H1 (cell line): Measurements from ENCODE around the gene EXOSC6. TPM values are rescaled to one million over a fixed set of nuclear protein-coding genes. Genes with fewer than 3 reads are reported as not detected.

Experiments used
- CTCF ChIA-PET: fragments of 300-600 bp; sonication (Branson Sonifier 250); formaldehyde crosslinking; loops from one replicate; lab custom pipeline; 2021; ENCODE audit not compliant: partially characterized antibody; lab: Charles Lee
- POLR2A ChIA-PET: fragments of 300-600 bp; sonication (Branson Sonifier 250); formaldehyde crosslinking; loops from one replicate; lab custom pipeline; 2021; ENCODE audit warnings: inconsistent platforms; ENCODE audit not compliant: partially characterized antibody; lab: Charles Lee
- DNase-seq, 2 experiments: peaks; one replicate each; pipeline versions ENCODE4 v3.0.0 to v3.0.0-alpha.2; 2010 to 2022; ENCODE audit warnings: low spot score in 2 of 2, low read depth in 1 of 2, mixed read lengths in 1 of 2
- FAIRE-seq: peaks from 2 replicates; lab custom pipeline; 2011; peaks lifted over from hg19 to GRCh38; lab: Jason Lieb, UNC
- H2AFZ ChIP-seq: 2 replicates; pipeline ENCODE4 v1.8.1; 2012; ENCODE audit warnings: low read length, inconsistent platforms
- H2AK5ac ChIP-seq: 2 replicates; pipeline ENCODE4 v1.6.1; 2013; ENCODE audit warnings: low read depth, low read length
- H2BK120ac ChIP-seq: replicated peaks from 2 replicates; pipeline ENCODE3; 2013; ENCODE audit warnings: low read depth, low read length, inconsistent platforms
- H2BK12ac ChIP-seq: 2 replicates; pipeline ENCODE4 v1.6.1; 2013; ENCODE audit warnings: low read depth, low read length
- H2BK15ac ChIP-seq: 2 replicates; pipeline ENCODE4 v1.6.1; 2013; ENCODE audit warnings: low read length
- H2BK20ac ChIP-seq: 2 replicates; pipeline ENCODE4 v1.6.1; 2013; ENCODE audit warnings: low read length
- H2BK5ac ChIP-seq: 2 replicates; pipeline ENCODE4 v1.6.1; 2013; ENCODE audit warnings: low read depth, low read length
- H3K14ac ChIP-seq: 2 replicates; pipeline ENCODE4 v1.6.1; 2013; ENCODE audit warnings: inconsistent platforms; ENCODE audit not compliant: insufficient read length
- H3K18ac ChIP-seq: 2 replicates; pipeline ENCODE4 v1.6.1; 2013; ENCODE audit warnings: low read length; ENCODE audit errors: extremely low read depth
- H3K23ac ChIP-seq: 2 replicates; pipeline ENCODE4 v1.6.1; 2013; ENCODE audit warnings: inconsistent platforms; ENCODE audit not compliant: insufficient read length
- H3K23me2 ChIP-seq: 2 replicates; pipeline ENCODE4 v1.6.1; 2013; ENCODE audit warnings: low read depth, low read length
- H3K27ac ChIP-seq: 2 replicates; pipeline ENCODE4 v1.6.1; 2011; ENCODE audit warnings: low read depth, low read length, inconsistent platforms
- H3K27me3 ChIP-seq, 4 experiments: replicated peaks in 1 of 4; 1 replicate in 1 of 4; 2 replicates in 3 of 4; pipeline versions ENCODE4 v1.6.1 to v1.8.1; 2011 to 2013; ENCODE audit warnings: low read length in 3 of 4, mild to moderate bottlenecking in 3 of 4, inconsistent platforms in 2 of 4, mixed read lengths in 2 of 4, moderate library complexity in 1 of 4; ENCODE audit not compliant: control insufficient read depth in 3 of 4, insufficient read depth in 3 of 4; ENCODE audit errors: extremely low read depth in 1 of 4
- H3K36me3 ChIP-seq, 4 experiments: 2 replicates each; pipeline versions ENCODE4 v1.6.1 to v1.8.1; 2011 to 2013; ENCODE audit warnings: mild to moderate bottlenecking in 4 of 4, low read length in 3 of 4, moderate library complexity in 2 of 4, control low read depth in 1 of 4, inconsistent platforms in 1 of 4; ENCODE audit not compliant: insufficient read depth in 4 of 4, control insufficient read depth in 2 of 4
- H3K4ac ChIP-seq: replicated peaks from 2 replicates; pipeline ENCODE3; 2013; ENCODE audit warnings: low read length, low read depth, mixed read lengths, inconsistent platforms; ENCODE audit not compliant: insufficient read length
- H3K4me1 ChIP-seq, 4 experiments: replicated peaks in 1 of 4; 1 replicate in 1 of 4; 2 replicates in 3 of 4; pipeline versions ENCODE4 v1.6.1 to v1.8.1; 2011 to 2013; ENCODE audit warnings: low read length in 3 of 4, inconsistent platforms in 2 of 4, mixed read lengths in 1 of 4; ENCODE audit not compliant: insufficient read depth in 4 of 4, control insufficient read depth in 3 of 4
- H3K4me2 ChIP-seq, 2 experiments: 2 replicates each; pipeline versions ENCODE4 v1.6.1 to v1.8.1; 2011 to 2013; ENCODE audit warnings: low read depth in 2 of 2, low read length in 2 of 2, control low read depth in 1 of 2, inconsistent platforms in 1 of 2, mild to moderate bottlenecking in 1 of 2; ENCODE audit not compliant: insufficient read depth in 1 of 2
- H3K4me3 ChIP-seq, 4 experiments: fragments of 200-600, 300-600 bp in 1 of 4; sonication (generic), shearing (Covaris generic), sonication (Bioruptor Twin) in 1 of 4; 2 replicates each; pipeline versions ENCODE4 v1.5.1 to v1.8.1; 2011 to 2016; ENCODE audit warnings: low read length in 4 of 4, low read depth in 3 of 4, control low read depth in 2 of 4, inconsistent platforms in 2 of 4, mild to moderate bottlenecking in 2 of 4, mixed read lengths in 1 of 4, moderate library complexity in 1 of 4; ENCODE audit not compliant: insufficient read depth in 2 of 4; ENCODE audit errors: extremely low read depth in 1 of 4
- H3K56ac ChIP-seq: replicated peaks from 2 replicates; pipeline ENCODE3; 2013; ENCODE audit warnings: low read depth, mild to moderate bottlenecking, mixed read lengths, low read length, inconsistent platforms; ENCODE audit not compliant: insufficient read length
- H3K79me1 ChIP-seq: 2 replicates; pipeline ENCODE4 v1.6.1; 2013; ENCODE audit warnings: low read depth, low read length, control low read depth
- H3K79me2 ChIP-seq, 2 experiments: 2 replicates each; pipeline versions ENCODE4 v1.6.1 to v1.8.1; 2012 to 2013; ENCODE audit warnings: low read length in 2 of 2, mild to moderate bottlenecking in 2 of 2, inconsistent platforms in 1 of 2; ENCODE audit not compliant: insufficient read depth in 2 of 2, control insufficient read depth in 1 of 2
- H3K9ac ChIP-seq, 4 experiments: replicated peaks in 1 of 4; 1 replicate in 1 of 4; 2 replicates in 3 of 4; pipeline versions ENCODE4 v1.6.1 to v1.8.1; 2011 to 2013; ENCODE audit warnings: low read depth in 3 of 4, low read length in 3 of 4, control low read depth in 2 of 4, mild to moderate bottlenecking in 2 of 4, moderate library complexity in 2 of 4, inconsistent platforms in 1 of 4; ENCODE audit errors: extremely low read depth in 1 of 4
- H3K9me3 ChIP-seq, 2 experiments: 2 replicates each; pipeline versions ENCODE4 v1.6.1 to v1.8.1; 2012 to 2013; ENCODE audit warnings: mild to moderate bottlenecking in 2 of 2, moderate library complexity in 2 of 2, control low read depth in 1 of 2, inconsistent platforms in 1 of 2, low read depth in 1 of 2, low read length in 1 of 2, mixed read lengths in 1 of 2; ENCODE audit not compliant: insufficient read depth in 2 of 2
- H4K20me1 ChIP-seq, 2 experiments: replicated peaks in 1 of 2; 2 replicates each; pipeline versions ENCODE3 to v1.8.1; 2011 to 2013; ENCODE audit warnings: inconsistent platforms in 2 of 2, low read length in 2 of 2, mild to moderate bottlenecking in 1 of 2; ENCODE audit not compliant: insufficient read depth in 2 of 2, control insufficient read depth in 1 of 2
- H4K5ac ChIP-seq: 2 replicates; pipeline ENCODE4 v1.6.1; 2013; ENCODE audit warnings: low read length, low read depth, mixed read lengths, inconsistent platforms; ENCODE audit not compliant: insufficient read length
- H4K8ac ChIP-seq: 2 replicates; pipeline ENCODE4 v1.8.0; 2013; ENCODE audit warnings: mild to moderate bottlenecking, moderate library complexity, low read length, inconsistent platforms; ENCODE audit not compliant: insufficient read depth; ENCODE audit errors: extremely low read depth
- H4K91ac ChIP-seq: replicated peaks from 2 replicates; pipeline ENCODE3; 2013; ENCODE audit warnings: low read length, mixed read lengths, inconsistent platforms; ENCODE audit not compliant: insufficient read length
- BACH1 ChIP-seq: IDR thresholded peaks from 2 replicates; pipeline ENCODE4 v1.6.1; 2012; ENCODE audit warnings: low read length, improper control_type of control experiment
- CBX5 ChIP-seq: fragments of 300-800, 300-1000 bp; sonication (generic); IDR thresholded peaks from 2 replicates; pipeline ENCODE4 v1.7.1; 2016; ENCODE audit warnings: antibody characterized with exemption, low read length, low read depth
- HDAC6 ChIP-seq: IDR thresholded peaks from one replicate; pipeline ENCODE4 v1.7.1; 2012; ENCODE audit warnings: low read depth, mild to moderate bottlenecking, inconsistent platforms, low read length, moderate library complexity
- JUN ChIP-seq: IDR thresholded peaks from 2 replicates; pipeline ENCODE4 v1.6.1; 2011; ENCODE audit warnings: low read depth, mild to moderate bottlenecking, improper control_type of control experiment, low read length
- KDM5A ChIP-seq: fragments of 200-600 bp; IDR thresholded peaks from 2 replicates; pipeline ENCODE4 v1.7.1; 2012; ENCODE audit warnings: mild to moderate bottlenecking, low read length, inconsistent platforms, mixed read lengths
- NANOG ChIP-seq: IDR thresholded peaks from 2 replicates; pipeline ENCODE4 v1.6.1; 2011; ENCODE audit warnings: low read length, low read depth, mild to moderate bottlenecking, inconsistent platforms; ENCODE audit not compliant: insufficient read depth, poor library complexity, severe bottlenecking
- POLR2A ChIP-seq, 2 experiments: IDR thresholded peaks; 1 replicate in 1 of 2; 2 replicates in 1 of 2; pipeline ENCODE4 v1.6.1; 2011; ENCODE audit warnings: low read depth in 2 of 2, low read length in 2 of 2, mild to moderate bottlenecking in 2 of 2; ENCODE audit errors: control extremely low read depth in 1 of 2
- POLR2AphosphoS5 ChIP-seq: IDR thresholded peaks from 2 replicates; pipeline ENCODE4 v1.6.1; 2011; ENCODE audit warnings: low read depth, low read length
- RNF2 ChIP-seq: fragments of 200-900, 300-1000 bp; sonication (generic); IDR thresholded peaks from 2 replicates; pipeline ENCODE4 v1.7.1; 2016; ENCODE audit warnings: borderline replicate concordance, low read depth, mild to moderate bottlenecking, antibody characterized with exemption, low read length; ENCODE audit not compliant: poor library complexity, severe bottlenecking; ENCODE audit errors: missing control alignments
- SAP30 ChIP-seq: fragments of 300-600 bp; sonication (generic); IDR thresholded peaks from 2 replicates; pipeline ENCODE4 v1.7.1; 2012; ENCODE audit warnings: low read length, moderate library complexity, mild to moderate bottlenecking, inconsistent platforms; ENCODE audit not compliant: insufficient read depth, insufficient replicate concordance
- SIN3A ChIP-seq, 2 experiments: IDR thresholded peaks in 1 of 2; conservative IDR thresholded peaks in 1 of 2; 2 replicates each; pipeline ENCODE4 v1.6.1; 2011 to 2012; ENCODE audit warnings: low read length in 2 of 2, improper control_type of control experiment in 1 of 2, low read depth in 1 of 2, mild to moderate bottlenecking in 1 of 2
- polyA plus RNA-seq, 7 experiments: library from polyadenylated mRNA; depleted of rRNA in 3 of 7; stranded (reverse) in 5 of 7; unstranded in 2 of 7; fragments of >200 nt in 5 of 7; fragments of 200-250 nt in 2 of 7; gene quantifications; 1 replicate in 5 of 7; 2 replicates in 1 of 7; 4 replicates in 1 of 7; pipeline versions ENCODE4 v1.2.1 to v1.2.3, GENCODE V29; 2011 to 2013; ENCODE audit warnings: missing spikeins in 2 of 7, mixed read lengths in 2 of 7
- total RNA-seq: library from RNA; stranded (reverse); fragmentation: NEBNext Ultra II Directional; extraction: Animal tissue kit (Norgen Biotek cat#: 25700); gene quantifications from 2 replicates; pipeline ENCODE4 v1.2.1, GENCODE V29; 2021
- TF ChIP-seq, protein P1 (sequence below): IDR thresholded peaks from 2 replicates; pipeline ENCODE4 v1.6.1; 2012; ENCODE audit warnings: low read length, inconsistent platforms

The EXOSC6 gene
- total and polyA plus RNA-seq, 2 of the 8 experiments (the other 6 are each of a cell fraction or from before 2014, with no cell fraction given), result 9.7 to 22.5 TPM

DNA sequence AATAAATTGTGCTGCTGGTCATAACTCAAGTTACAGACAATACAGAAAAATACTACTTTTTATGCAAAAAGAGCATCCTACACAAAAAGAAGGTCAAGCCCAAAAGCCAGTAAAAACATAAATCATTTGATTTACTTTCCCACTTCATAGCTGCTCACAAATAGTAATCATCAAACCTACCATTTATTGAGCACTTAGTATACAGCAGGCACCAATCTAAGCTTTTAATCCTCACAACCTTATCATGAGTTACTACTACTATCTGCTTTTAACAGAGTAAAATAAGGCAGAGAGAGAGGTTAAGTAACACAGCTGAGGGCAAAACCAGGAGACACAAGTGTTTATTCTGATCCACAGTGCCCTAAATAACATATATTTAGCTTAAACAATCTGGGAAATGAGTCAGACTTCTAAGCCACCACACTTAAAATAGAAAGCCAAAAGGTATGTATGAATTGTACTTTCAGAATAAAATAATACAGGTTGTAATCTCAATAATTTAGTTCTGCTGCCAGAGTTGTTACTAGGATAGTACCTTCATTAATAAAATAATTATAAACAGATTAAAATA, 39.3 kb upstream of the EXOSC6 start:
- Histone ChIP-seq H3K9me3 (no peaks in the 10 kb centered on the region; a peak in 1 of 4 replicates), H3K14ac (no peak overlapping the region), H3K23ac (no peak overlapping the region), H4K5ac (no peak overlapping the region), H3K79me2 (peaks cover 12 to 28% of the 10 kb centered on the region in 2 experiments), H3K4me1 (peaks cover 0 to 3% (median 0%) of the 10 kb centered on the region in 4 experiments; a peak in 4 of 7 replicates), H2BK15ac (no peak overlapping the region), H3K56ac (no peak overlapping the region), H3K4me3 (no peak overlapping the region), H4K20me1 (no peaks in the 10 kb centered on the region), H2BK20ac (no peak overlapping the region), H3K4me2 (no peak overlapping the region), H3K36me3 (peaks cover 0 to 8% (median 0%) of the 10 kb centered on the region in 4 experiments; a peak in 2 of 8 replicates), H3K27me3 (no peaks in the 10 kb centered on the region), H3K9ac (no peak overlapping the region), H4K8ac (no peak overlapping the region; the same call in 1 of the 2 replicates), H3K18ac (no peak overlapping the region), H3K23me2 (peaks cover 2% of the 10 kb centered on the region; the same call in 1 of the 2 replicates), H2BK5ac (no peak overlapping the region), H3K27ac (no peak overlapping the region), H2AK5ac (no peak overlapping the region), H2BK120ac (no peak overlapping the region), H2BK12ac (no peak overlapping the region), H4K91ac (no peak overlapping the region), H2AFZ (no peak overlapping the region), H3K4ac (no peak overlapping the region), H3K79me1 (0 out of 2 replicates have a peak, but pooled peaks cover 4% of the 10 kb centered on the region)
- ChIA-PET CTCF (no interaction called here), POLR2A (interaction anchor here (1.0 to 1.9 kb wide), 8 partner anchors 8 to 232 kb away, joined by 3 to 5 read pairs (median 4); partner anchors contain the start of genes COG4, DDX19A, DDX19B and EXOSC6)
- no peak for FAIRE-seq
- no peak for DNase-seq
- TF ChIP-seq POLR2AphosphoS5 (no peak), NANOG (no peak), CBX5 (no peak), SAP30 (no peak), BACH1 (no peak), RNF2 (no peak), HDAC6 (no peak), JUN (no peak), POLR2A (IDR thresholded peaks at IDR 0.05; ENCODE audit: control extremely low read depth in 1 of 2, low read depth in 2 of 2, low read length in 2 of 2) (no peak), SIN3A (conservative IDR thresholded peaks at IDR 0.05 in 1 of 2, IDR thresholded peaks at IDR 0.05 in 1 of 2; ENCODE audit: low read depth in 1 of 2, low read length in 2 of 2) (no peak), KDM5A (no peak)
- TF ChIP-seq, protein P1, sequence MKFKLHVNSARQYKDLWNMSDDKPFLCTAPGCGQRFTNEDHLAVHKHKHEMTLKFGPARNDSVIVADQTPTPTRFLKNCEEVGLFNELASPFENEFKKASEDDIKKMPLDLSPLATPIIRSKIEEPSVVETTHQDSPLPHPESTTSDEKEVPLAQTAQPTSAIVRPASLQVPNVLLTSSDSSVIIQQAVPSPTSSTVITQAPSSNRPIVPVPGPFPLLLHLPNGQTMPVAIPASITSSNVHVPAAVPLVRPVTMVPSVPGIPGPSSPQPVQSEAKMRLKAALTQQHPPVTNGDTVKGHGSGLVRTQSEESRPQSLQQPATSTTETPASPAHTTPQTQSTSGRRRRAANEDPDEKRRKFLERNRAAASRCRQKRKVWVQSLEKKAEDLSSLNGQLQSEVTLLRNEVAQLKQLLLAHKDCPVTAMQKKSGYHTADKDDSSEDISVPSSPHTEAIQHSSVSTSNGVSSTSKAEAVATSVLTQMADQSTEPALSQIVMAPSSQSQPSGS, result no peak
